T-helper 2 cell treated with Interferon-gamma antibody and Interleukin-4, amounts not matched to agents 100 ng/mL and 5 ng/mL, for 36 hours (primary cell): Measurements from ENCODE around the gene IRF8. TPM values are rescaled to one million over a fixed set of nuclear protein-coding genes. Genes with fewer than 3 reads are reported as not detected.
"Not testable (repeated sequence)": the region's sequence is repeated elsewhere in the genome, so short reads cannot be mapped to it uniquely, and the experiment has no call there.

Experiments
- intact Hi-C: fragments of 100-400 bp; cut with micrococcal nuclease; formaldehyde crosslinking; loops from one replicate; pipeline ENCODE4 v1.15.1; 2023
- total RNA-seq: library from RNA; stranded (reverse); gene quantifications from 2 replicates; pipeline ENCODE4 v1.2.3, GENCODE V29; 2022

IRF8 gene, protein sequence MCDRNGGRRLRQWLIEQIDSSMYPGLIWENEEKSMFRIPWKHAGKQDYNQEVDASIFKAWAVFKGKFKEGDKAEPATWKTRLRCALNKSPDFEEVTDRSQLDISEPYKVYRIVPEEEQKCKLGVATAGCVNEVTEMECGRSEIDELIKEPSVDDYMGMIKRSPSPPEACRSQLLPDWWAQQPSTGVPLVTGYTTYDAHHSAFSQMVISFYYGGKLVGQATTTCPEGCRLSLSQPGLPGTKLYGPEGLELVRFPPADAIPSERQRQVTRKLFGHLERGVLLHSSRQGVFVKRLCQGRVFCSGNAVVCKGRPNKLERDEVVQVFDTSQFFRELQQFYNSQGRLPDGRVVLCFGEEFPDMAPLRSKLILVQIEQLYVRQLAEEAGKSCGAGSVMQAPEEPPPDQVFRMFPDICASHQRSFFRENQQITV
- 5.1 and 6.9 TPM in 2 replicates for total RNA-seq

DNA sequence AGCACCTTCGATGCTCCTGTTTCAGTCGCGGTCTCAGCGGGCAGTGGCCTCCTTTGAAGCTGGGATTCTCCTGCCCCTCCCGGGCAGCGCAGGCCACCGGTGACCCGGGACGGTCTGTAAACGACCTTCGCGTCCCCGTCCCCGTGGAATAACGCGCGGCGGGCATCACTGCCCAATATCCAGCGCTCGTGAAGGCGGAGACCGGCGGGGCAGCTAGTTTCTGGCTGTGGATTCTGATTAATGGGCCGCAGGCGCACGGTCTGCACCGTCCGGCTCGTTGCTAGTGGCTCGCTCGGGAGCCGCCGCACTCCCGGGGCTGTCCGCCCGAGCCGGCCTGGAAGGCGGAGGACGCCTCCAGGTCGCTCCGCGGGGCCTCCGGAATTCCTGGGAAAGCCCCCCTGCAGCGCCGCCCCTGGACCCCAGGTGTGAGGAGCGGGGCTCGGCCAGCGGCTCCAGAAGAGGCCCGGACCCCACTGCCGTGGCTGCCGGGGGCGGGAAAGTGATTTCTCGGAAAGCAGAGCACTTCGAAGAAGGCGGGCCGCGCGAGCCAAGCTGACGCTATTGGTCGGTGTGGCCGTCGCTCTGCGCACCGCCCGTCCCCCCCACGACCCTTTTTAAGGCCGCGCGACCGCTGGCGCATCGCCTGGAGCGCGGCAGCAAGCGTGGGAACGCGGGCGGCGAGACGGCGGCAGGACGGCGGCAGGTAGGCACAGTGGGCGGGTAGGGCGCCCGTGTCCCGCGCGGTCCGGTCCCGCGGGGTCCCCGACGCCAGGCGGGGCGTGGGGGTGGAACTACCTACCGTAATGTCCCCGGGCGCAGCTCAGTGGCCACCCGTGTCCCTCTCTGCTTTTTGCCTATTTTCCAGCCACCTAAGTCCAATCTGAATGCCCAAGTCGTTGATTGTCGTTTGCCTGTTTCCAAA lies at the start of gene IRF8:
TSS of gene IRF8 (plus strand) at position 642 of the 922 bp plus-strand sequence. CDS start 3,854 bp downstream, outside the sequence.
- intact Hi-C loops, result no loop called here

DNA sequence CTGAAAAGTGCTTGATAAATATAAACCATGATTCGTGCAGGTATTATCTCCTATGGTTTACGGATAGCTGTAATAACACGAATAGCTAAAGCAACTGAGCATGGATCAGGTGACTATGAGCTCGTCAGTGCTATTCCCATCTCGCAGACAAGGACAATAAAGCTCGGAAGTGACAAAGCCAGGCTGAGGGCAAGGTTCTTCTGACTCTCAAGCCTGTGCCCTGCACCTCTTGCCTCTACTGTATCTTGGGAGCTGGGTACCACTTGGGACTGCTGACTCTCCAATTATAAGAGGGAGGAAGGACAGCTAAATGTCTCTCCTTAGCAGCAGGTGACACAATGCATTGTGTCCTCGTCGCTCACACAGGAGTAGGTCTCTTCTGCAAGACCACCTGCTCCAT lies 49.6 kb upstream of the IRF8 start:
- intact Hi-C loops, result no loop called here

DNA sequence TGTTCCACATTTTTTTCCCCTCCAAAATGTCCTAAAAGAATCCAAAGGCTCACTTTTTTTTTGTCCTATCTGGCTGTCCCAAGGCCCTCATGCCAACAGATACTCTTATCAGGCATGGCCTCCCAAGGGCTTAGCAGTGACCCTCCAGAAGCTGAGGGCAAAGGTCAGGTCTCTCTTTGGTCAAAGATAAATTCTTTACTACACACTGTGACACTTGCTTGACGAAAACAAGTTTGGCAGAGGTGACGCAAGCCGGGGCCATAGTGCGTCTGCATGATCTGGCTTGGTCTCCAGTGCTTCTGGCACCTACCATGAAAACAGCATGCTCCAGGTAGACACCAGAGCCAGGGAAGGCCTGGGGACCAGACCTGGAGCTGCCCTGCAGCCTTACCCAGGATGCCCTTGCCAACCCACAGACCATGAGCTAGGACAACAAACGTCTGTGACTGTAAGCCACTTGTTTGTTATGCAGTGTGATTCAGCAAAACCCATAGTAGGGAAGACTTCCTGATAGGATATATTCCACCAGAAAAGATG lies 48.5 kb upstream of the IRF8 start:
- intact Hi-C loops, result no loop called here

DNA sequence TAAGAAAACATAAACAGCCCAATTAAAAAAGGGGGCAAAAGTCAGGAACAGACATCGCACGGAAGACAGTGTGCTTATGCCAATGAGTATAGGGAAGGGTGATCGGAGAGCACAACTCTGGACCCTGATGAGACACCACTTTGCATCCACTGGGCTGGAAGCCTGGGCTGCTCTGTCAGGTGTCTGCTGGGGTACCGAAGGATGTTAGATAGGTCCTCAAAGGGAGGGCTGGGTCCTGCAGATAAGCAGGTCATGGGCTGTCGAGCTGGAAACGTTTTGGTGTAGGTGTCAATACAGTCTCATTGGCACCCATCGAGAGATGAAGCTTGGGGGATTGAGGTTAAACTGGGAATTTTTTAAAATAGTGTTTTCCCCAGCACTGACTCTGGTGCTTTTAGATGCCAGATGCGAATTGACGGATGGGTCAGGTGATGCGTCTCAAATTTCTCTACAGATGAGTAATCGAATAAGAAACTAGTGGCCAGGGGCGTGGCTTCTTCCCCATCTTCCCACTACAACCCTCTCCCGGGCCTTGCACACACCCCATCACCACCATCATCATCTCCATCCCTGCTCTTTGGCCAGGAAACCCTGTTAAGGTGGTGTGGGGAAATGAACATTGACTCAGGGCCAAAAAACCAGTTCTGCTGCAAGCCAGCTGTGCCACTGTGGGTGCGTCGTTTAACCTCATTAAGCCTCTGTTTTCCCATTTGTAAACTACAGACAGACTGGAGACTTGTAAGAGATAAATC lies 47.8 kb upstream of the IRF8 start:
- intact Hi-C loops, result no loop called here

DNA sequence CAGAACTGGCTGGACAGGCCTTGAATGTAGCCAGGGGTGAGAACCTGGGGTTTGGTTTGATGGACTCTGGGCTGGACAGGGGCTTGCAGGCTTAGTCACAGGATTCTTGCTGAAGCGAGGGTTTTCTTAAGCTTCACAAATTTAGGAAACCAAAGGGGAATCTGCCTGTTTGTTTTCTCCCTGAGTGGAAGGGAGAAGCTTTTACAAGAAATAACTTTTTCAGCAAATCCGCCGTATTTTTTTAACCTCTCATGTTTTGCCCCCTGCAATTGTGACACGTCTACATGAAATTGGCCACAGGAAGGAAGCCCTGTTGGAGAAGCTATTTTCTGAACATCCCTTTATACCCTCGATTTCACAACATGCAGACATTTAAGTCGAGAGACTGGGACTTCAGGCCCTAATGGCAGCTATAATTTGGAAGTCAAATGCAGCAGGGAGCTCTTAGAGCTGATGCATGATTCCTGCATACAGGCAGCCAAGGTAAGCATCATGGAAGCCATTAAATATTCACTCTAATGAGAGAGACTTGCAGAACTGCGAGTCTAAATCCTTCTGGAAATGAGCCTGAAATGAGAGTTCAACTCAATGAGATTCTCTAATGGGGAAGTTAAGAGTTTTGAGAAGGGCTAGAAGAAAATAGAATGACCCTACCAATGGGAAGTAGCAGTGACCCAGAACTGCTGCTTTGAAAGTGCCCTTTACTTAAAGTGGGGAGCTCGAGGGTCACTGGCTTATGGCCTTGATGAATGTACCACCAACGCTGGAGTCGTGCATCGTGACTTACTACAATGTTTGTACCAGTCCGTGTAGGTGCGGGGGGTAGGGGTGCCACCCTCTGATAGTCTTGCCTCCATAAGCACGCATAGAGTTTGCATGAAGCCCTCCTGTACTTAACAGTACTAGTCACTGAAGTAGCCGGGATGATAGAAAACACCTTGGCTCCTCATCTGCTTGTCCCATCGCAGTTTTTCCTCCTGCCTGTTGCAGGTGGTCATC lies 45.1 kb upstream of the IRF8 start:
- intact Hi-C loops, result no loop called here

DNA sequence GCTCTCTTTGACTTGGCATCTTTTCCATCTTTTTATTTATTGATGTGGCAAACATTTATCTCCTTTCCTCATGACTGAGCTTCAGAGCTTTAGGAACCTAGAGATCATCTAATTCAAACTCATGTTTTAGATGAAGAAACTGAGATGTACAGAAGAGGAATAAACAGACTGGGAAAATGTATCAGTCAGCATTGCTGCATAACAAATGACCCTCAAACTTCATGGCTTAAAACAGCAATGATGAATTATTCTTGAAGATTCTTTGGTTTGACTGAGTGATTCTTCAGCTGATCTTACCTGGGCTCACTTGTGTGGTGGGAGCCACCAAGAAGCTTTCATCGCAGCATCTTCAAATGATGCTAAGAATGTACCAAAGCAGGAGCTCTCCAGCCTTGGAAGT lies 44.0 kb upstream of the IRF8 start:
- intact Hi-C loops, result no loop called here

DNA sequence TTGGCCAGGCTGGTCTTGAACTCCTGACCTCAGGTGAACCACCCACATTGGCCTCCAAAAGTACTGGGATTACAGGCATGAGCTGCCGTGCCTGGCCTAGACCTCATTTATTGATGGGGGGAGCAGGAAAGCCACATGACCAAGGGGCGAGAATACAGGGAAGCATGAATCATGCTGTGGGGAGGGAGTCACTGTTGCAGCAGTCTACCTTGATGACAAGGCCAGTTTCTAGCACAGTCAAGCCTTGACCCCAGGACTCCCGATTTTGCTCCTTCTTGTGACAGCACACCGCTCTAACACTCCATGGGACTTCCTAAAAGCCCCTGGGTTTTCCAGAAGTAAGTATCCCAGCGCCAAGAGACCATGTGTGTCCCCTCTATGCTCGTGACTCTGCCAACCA lies 42.9 kb upstream of the IRF8 start:
- intact Hi-C loops, result no loop called here

DNA sequence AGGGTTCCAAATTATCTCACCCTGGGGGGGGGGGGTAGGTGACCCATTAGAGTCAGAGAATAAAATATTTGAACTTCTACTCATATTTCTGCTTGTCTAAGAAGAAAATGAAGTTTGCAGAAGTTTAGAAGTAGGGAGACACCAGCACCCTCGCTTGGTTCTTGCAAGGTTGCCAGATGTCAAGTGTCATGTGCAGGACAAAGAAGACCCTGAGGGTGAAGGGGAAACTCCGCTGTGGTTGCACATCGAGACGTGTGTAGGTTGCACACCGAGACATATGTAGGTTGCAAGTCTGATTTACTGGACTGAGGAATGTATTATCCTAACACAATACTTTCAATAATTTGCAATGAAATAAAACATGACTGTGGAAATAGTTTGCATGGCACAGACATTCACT lies 42.4 kb upstream of the IRF8 start:
- intact Hi-C loops, result no loop called here

DNA sequence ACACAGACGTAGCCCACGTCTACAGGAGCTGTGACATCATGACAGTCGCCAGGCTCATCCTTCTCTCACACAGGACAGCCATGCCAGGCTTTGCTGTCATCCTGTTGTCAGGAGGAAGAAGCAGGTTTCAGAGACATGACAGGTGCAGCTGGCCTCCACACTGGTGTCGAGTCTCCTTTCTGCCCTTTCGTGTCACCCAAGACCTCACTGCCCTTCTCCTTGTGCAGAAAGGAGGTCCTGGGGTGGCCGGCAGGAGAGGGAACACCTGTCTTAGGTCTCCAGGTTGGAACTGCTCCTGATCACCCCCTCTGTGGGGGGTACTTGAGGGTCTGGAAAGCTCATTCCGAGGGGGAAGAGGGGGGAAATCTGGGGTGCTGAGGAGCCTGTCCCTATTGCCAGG lies 41.6 kb upstream of the IRF8 start:
- intact Hi-C loops, result no loop called here

DNA sequence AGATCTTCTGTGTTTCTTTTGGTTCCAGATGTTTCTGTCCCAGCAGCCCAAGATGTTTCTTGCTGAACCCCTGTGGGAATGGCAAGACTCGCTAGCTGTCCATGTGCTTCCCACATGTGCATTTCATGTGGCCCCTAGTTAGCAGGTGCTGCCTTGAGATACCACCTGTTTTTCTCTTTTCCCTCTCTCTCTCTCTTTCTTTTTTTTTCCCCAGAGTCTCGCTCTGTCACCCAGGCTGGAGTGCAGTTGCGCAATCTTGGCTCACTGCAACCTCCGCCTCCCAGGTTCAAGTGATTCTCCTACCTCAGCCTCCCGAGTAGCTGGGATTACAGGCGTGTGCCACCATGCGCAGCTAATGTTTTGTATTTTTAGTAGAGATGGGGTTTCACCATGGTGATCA lies 40.4 kb upstream of the IRF8 start:
- intact Hi-C loops, result not testable (repeated sequence)

DNA sequence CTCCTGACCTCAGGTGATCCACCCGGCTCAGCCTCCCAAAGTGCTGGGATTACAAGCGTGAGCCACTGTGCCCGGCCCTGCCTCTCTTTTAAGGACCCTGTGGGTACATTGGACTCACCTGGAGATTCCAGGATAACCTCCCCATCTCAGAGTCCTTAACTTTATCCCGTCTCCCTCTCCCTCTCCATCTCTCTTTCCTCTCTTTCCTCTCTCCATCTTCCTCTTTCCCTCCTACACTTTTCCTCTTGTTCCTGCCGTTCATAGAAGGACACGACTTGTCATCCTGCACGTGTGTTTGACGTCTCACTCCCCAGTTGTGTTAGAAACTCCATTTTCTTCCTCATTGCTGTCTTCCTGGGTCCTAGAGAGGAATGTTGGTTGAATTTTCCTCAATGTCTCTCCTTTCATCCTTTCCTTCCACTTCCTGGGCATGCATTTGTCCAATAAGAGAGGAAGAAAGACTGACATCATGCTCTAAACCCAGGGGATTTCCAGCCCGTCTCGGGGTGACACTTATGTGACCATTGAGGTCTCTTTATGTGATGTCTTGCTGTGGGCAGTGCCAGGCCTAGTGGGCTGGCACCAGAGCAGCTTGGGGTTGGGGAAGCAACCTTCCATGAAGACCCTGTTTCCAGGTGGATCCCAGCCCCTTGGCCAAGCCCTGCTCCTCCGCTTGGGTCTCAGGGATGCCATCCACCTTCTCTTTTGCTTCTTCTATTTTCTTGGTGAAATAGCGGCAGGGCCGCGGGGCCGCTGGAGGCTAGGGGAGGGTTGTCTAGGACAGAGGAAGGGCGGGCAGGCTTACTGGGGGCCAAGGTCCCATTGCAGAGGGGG lies 39.8 kb upstream of the IRF8 start:
- intact Hi-C loops, result no loop called here

DNA sequence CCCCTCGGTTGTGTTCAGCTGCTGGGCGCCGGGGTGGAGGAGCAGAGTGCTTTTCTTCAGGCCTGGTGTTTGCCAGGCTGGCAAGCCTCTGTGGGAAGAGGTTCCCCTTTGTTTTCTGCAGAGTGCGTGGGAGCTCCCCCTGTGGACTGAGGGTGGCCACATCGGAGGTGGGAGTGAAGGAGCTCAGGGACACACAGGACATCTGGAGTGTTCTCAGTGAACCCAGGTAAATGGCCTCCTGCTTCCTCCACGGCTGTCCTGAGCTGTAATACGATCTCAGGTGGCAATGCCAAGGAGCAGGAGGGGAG lies 39.2 kb upstream of the IRF8 start:
- intact Hi-C loops, result no loop called here

DNA sequence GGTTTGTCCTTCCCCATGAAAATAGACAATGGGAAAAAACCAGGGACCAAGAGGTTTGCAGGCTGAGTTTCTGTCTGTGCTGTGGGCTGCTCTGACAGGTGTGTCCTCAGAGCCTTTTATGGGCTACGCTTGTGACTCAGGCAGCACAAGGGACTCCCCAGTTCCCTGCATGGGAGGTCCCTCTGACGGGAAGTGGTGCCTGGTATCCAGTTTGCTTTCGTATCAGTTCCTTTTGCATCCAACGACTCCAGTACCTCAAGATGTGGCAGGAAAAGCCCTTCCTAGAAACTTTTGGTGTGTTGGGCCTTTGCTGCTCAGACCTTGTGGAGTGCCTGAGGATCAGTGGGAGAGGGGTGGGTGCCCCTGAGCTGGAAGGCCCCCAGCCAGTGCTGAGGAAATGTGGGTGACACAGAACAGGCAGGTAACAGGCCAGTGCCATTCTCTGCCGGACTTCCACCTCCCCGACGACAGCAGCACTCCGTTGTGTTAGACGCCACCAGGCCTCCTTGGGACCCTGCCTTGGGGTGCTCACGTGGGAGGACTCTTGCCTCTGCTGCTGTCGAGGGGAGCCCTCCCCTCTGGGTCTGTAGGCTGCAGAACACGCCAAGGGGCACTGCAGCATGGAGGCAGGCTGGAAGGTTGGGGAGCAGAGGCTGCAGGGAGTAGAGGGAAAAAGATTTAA lies 38.4 kb upstream of the IRF8 start:
- intact Hi-C loops, result no loop called here

DNA sequence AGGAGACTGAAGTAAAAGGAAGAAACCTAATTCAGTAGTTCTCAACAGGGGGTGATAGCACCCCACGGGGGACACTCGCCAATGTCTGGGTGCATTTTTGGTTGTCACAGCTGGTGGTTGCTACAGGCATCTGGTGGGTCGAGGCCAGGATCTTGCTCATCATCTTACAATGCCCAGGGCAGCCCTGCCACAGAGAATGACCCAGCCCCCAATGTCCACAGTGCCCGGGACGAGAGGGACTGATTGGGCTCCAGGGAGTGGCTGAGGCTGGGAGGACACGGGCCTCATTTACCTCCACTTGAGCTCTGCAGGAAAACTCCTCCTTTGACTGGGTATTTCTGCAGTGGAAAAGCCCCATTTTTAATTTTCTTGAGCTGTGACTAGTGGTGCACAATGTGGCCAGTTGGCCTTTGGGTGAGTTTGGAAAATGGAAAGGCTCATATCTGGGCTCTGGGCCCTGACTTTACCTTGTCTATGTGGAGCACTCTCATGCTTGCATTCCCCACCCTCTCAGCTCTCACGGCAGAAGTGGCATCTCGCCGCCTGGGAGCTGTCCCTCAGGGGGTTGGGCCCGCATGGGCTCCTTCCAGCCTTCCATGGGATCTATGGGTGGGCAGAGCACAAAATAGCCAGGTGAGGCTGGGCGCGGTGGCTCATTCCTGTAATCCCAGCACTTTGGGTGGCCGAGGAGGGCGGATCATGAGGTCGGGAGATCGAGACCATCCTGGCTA lies 37.7 kb upstream of the IRF8 start:
- intact Hi-C loops, result no loop called here

DNA sequence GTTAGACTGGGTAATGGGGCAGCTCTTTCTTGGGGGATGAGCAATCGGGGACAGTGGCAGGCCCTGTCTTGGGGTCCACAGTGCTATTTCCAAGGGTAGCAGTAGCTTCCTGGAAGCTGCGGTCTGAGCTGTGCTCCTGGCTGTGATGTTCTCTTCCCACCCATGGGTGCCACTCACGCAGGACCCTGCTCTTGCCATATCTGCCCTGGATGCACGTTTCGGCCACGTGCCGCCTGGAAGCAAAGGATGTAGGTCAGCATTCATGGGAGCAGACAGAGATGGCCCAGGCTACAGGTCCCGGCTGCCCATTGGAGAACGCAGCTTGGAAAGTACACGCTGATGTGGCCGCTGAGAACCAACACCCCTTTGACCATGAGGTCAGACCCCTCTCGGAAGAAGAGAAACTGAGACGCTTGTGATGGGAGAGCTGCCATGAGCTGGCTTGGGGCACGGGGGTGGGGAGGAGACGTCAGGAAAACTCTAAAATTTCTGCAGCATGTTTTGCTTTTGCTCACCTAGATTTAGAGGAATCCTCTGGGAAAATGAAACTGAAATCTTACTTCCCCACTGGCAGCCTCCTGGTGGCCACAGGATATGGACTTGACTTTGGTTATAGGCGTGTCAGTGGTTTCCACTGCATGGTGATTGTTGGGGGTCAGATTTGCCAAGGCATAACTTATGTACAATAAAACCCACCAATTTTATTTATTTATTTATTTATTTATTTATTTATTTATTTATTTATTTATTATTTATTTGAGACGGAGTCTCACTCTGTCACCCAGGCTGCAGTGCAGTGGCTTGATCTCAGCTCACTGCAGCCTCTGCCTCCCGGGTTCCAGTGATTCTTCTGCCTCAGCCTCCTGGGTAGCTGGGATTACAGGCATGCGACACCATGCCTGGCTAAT lies 36.2 kb upstream of the IRF8 start:
- intact Hi-C loops, result no loop called here

DNA sequence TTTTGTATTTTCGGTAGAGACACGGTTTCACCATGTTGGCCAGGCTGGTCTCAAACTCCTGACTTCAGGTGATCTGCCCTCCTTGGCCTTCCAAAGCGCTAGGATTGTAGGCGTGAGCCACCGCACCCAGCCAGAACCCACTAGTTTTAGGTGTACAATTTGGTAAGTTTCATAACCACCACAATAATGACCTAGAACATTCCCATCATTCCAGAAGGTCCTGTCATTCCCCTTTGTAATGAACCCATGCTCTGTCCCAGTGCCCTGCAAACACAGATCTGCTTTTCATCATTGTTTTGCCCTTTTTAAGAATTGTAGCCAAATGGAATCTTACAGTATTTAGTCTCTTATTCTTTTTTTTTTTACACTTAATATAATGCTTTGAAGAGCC lies 35.6 kb upstream of the IRF8 start:
- intact Hi-C loops, result no loop called here

DNA sequence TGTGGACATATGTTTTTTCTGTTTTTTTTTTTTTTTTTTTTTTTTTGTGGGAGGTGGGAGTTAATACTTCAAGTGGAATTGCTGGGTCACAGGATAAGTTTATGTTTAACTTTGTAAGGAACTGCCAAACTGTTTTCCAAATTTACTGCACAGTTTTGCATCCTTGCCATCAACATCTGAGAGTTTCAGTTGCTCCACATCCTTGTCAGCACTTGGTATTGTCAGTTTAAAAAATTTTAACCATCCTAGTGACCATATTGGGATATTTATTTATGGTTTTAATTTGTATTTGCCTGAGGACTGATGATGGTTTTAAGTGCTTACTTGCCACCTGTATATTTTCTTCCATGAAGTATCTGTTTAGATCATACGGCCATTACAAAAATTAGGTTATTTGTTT lies 34.0 kb upstream of the IRF8 start:
- intact Hi-C loops, result no loop called here
